ENCODE results near the gene DOCK6. TPM values are rescaled to one million over a fixed set of nuclear protein-coding genes. Genes with fewer than 3 reads are reported as not detected.

DOCK6 gene
- total and polyA plus RNA-seq, 8 donors = 65.6 to 111 (median 79.1) TPM

- peak; percentile 94 to 99 for TF ChIP-seq CTCF (IDR thresholded peaks at IDR 0.05)
- Histone ChIP-seq H3K27ac (peak overlapping the region; percentile 39 to 73), H3K27me3 (no peaks in the 10 kb centered on the region), H3K9me3 (no peaks in the 10 kb centered on the region), H3K36me3 (no peaks in the 10 kb centered on the region), H3K4me3 (peak overlapping the region; percentile 10 to 14), H3K4me1 (peaks cover 0 to 51% of the 10 kb centered on the region in 2 donors)
- DNase-seq (peak; percentile 89 to 100 (median 96)), ATAC-seq (peak; percentile 100)
- intact Hi-C loops (cut with DNase I) = loop anchor here in 1 of 2 donors (10.0 kb wide), 2 partner anchors 151 to 291 kb away; no protein-coding TSS in a partner anchor
These were observed 31.4 kb upstream of the DOCK6 start for GRCh38 chr19:11293433-11294389.

- no peaks in the 10 kb centered on the region for H3K9me3 ChIP-seq
- ATAC-seq = no peak
- intact Hi-C loops (cut with DNase I) = loop anchor here in 1 of 2 donors (10.0 kb wide), 2 partner anchors 153 to 293 kb away; no protein-coding TSS in a partner anchor
- no peaks in the 10 kb centered on the region for H3K27me3 ChIP-seq
- H3K36me3 ChIP-seq = no peaks in the 10 kb centered on the region
- H3K27ac ChIP-seq = no peak overlapping the region
- H3K4me1 ChIP-seq = peaks cover 0 to 46% of the 10 kb centered on the region in 2 donors
- no peak for TF ChIP-seq CTCF (IDR thresholded peaks at IDR 0.05)
- H3K4me3 ChIP-seq = no peak overlapping the region
- DNase-seq = peak in 1 of 4 donors; percentile 1
These were observed 29.7 kb upstream of the DOCK6 start for GRCh38 chr19:11291991-11292390.

GRCh38 chr19:11291415-11291814 lies 29.1 kb upstream of the DOCK6 start:
- intact Hi-C loops (cut with DNase I) = loop anchor here in 1 of 2 donors (10.0 kb wide), 2 partner anchors 153 to 293 kb away; no protein-coding TSS in a partner anchor
- TF ChIP-seq CTCF (IDR thresholded peaks at IDR 0.05) = no peak

GRCh38 chr19:11290256-11290655 lies 27.9 kb upstream of the DOCK6 start:
- Histone ChIP-seq H3K9me3 (no peaks in the 10 kb centered on the region), H3K4me1 (peaks cover 0 to 41% of the 10 kb centered on the region in 2 donors), H3K4me3 (no peak overlapping the region), H3K27me3 (no peaks in the 10 kb centered on the region), H3K27ac (no peak overlapping the region), H3K36me3 (no peaks in the 10 kb centered on the region)
- DNase-seq (no peak), ATAC-seq (no peak)
- TF ChIP-seq CTCF (IDR thresholded peaks at IDR 0.05) = no peak
- intact Hi-C loops (cut with DNase I) = loop anchor here in 1 of 2 donors (10.0 kb wide), 2 partner anchors 155 to 295 kb away; no protein-coding TSS in a partner anchor

More at GRCh38 chr19:11291415-11291814, 29.1 kb upstream of the DOCK6 start:
- no peak for DNase-seq
- H3K4me3 ChIP-seq = no peak overlapping the region
- H3K27me3 ChIP-seq = no peaks in the 10 kb centered on the region
- ATAC-seq = no peak
- no peak overlapping the region for H3K27ac ChIP-seq
- peaks cover 0 to 46% of the 10 kb centered on the region in 2 donors for H3K4me1 ChIP-seq
- H3K9me3 ChIP-seq = no peaks in the 10 kb centered on the region
- H3K36me3 ChIP-seq = no peaks in the 10 kb centered on the region

- no peak overlapping the region for H3K4me3 ChIP-seq
- peaks cover 0 to 23% of the 10 kb centered on the region in 2 donors for H3K4me1 ChIP-seq
- H3K27ac ChIP-seq = no peak overlapping the region
- TF ChIP-seq CTCF (IDR thresholded peaks at IDR 0.05) = peak in 1 of 2 donors; percentile 28
- peaks cover 0 to 12% of the 10 kb centered on the region in 2 donors for H3K27me3 ChIP-seq
- no peaks in the 10 kb centered on the region for H3K36me3 ChIP-seq
- DNase-seq (no peak), ATAC-seq (peak; percentile 14)
- no peaks in the 10 kb centered on the region for H3K9me3 ChIP-seq
- intact Hi-C loops (cut with DNase I) = loop anchor here in 1 of 2 donors (10.0 kb wide), 1 partner anchor 154 kb away; no protein-coding TSS in a partner anchor
These were observed 26.0 kb upstream of the DOCK6 start for GRCh38 chr19:11288349-11288748.
